Activated CD8-positive, alpha-beta memory T cell treated with anti-CD3 and anti-CD28 coated beads, Interleukin-2, amount 10 ng/mL, durations not matched to agents 7 days and 5 days (primary cell): ENCODE results near the gene USH2A. TPM values are rescaled to one million over a fixed set of nuclear protein-coding genes. Genes with fewer than 3 reads are reported as not detected.

Experiments used
- ATAC-seq: fragments of 150-1000 bp; cut with Tn5 transposase; one replicate; pipeline ENCODE4 v1.10.0; 2021; ENCODE audit warnings: moderate library complexity
- CTCF ChIA-PET: fragments of 350-600 bp; sonication (Branson Sonifier 250); formaldehyde crosslinking; loops from one replicate; lab custom pipeline; 2021; ENCODE audit warnings: antibody characterized with exemption; lab: Charles Lee
- DNase-seq: peaks from one replicate; pipeline ENCODE4 v3.0.0-alpha.2; 2020
- H3K27ac Mint-ChIP-seq: one replicate; pipeline ENCODE4 v1.8.0; 2021; ENCODE audit warnings: mild to moderate bottlenecking, mixed read lengths
- H3K27me3 Mint-ChIP-seq: one replicate; pipeline ENCODE4 v1.8.0; 2021; ENCODE audit warnings: mixed read lengths
- H3K36me3 Mint-ChIP-seq: one replicate; pipeline ENCODE4 v1.8.0; 2021; ENCODE audit warnings: mild to moderate bottlenecking, mixed read lengths
- H3K4me1 Mint-ChIP-seq: one replicate; pipeline ENCODE4 v1.8.0; 2021; ENCODE audit warnings: mixed read lengths
- H3K4me3 Mint-ChIP-seq: one replicate; pipeline ENCODE4 v1.8.0; 2021; ENCODE audit warnings: mild to moderate bottlenecking, moderate library complexity, mixed read lengths
- H3K9me3 Mint-ChIP-seq: one replicate; pipeline ENCODE4 v1.8.0; 2022; ENCODE audit warnings: low read depth, mixed read lengths
- total RNA-seq, 2 experiments: library from RNA; stranded (reverse); gene quantifications; one replicate each; pipeline ENCODE4 v1.2.3, GENCODE V29; 2021

USH2A gene
- total RNA-seq, 2 experiments from 2014 or later, result not detected

DNA sequence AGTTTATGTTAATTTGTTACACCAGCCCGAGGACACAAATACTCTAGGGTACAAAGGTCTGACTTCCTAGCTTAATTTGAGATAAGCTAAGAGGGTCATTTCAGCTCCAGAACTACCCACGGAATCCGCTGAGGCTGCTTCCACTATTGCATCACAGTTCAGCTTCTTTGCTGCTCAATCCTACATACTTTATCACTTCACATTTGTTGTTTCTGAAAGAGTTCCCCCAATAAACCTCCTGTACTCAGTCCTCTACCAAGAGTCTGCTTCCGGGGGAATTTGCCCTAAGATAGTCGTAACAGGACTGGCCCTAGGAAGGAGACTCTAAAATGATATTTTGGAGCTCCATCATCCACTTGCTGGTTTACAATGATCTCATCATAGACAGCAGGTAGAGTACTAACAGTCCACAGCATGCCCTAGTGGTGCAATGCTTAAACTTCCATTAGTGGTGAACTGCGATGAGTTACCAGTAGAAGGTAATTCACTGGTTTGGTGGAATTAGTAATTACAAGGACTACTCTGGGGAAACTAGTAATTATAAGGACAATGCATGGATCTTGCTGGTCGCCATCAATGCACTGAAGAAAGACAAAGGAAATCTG, 229.3 kb downstream of the USH2A start:
- Mint-ChIP-seq H3K27me3 (no peaks in the 10 kb centered on the region), H3K4me1 (no peaks in the 10 kb centered on the region), H3K9me3 (peaks cover 7% of the 10 kb centered on the region), H3K27ac (no peak overlapping the region), H3K4me3 (no peak overlapping the region), H3K36me3 (no peaks in the 10 kb centered on the region)
- ATAC-seq (no peak), DNase-seq (no peak)
- CTCF ChIA-PET, result no interaction called here

DNA sequence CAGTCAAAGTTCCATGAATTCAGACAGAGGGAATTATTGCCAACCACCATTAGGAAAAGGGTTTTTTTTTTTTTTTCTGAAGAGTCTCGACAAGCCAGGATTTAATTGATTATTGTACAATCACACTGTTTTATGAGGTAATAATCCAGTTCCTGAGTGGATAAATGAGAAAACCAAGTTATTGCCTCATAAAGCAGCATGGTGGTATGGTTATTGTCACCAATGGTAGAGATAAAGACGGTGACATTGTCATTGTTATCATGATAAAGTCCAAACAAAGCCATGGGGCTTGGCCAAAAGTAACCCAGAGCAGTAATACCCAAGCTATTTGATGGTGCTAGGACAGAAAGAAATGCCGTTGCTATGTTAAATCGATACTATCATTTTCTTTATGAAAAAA, 232.8 kb downstream of the USH2A start:
- Mint-ChIP-seq H3K4me1 (no peaks in the 10 kb centered on the region), H3K36me3 (no peaks in the 10 kb centered on the region), H3K27ac (no peak overlapping the region), H3K27me3 (no peaks in the 10 kb centered on the region), H3K9me3 (peaks cover 11% of the 10 kb centered on the region), H3K4me3 (no peak overlapping the region)
- CTCF ChIA-PET, result no interaction called here
- ATAC-seq (no peak), DNase-seq (no peak)

DNA sequence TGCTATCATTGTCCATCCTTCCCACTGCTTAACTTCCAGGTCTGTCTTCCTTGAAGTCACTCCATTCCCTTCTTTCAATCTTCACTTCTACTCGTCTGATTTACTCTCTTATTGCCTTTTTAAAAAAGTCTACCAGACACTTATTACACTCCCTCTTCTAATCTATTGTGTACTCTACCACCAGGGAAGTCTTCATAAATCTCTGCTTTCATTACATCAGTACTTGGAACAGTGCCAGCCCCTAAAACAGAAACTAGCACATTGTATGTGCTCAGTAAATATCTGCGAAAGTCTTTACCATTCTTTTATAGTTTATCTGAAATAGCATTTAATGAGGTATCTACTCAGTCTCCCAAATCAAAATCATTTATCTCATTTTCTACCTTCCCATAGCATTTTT, 236.4 kb downstream of the USH2A start:
- CTCF ChIA-PET, result no interaction called here
- ATAC-seq (no peak), DNase-seq (no peak)
- Mint-ChIP-seq H3K27ac (no peak overlapping the region), H3K9me3 (peaks cover 7% of the 10 kb centered on the region), H3K4me1 (no peaks in the 10 kb centered on the region), H3K27me3 (no peaks in the 10 kb centered on the region), H3K4me3 (no peak overlapping the region), H3K36me3 (no peaks in the 10 kb centered on the region)

DNA sequence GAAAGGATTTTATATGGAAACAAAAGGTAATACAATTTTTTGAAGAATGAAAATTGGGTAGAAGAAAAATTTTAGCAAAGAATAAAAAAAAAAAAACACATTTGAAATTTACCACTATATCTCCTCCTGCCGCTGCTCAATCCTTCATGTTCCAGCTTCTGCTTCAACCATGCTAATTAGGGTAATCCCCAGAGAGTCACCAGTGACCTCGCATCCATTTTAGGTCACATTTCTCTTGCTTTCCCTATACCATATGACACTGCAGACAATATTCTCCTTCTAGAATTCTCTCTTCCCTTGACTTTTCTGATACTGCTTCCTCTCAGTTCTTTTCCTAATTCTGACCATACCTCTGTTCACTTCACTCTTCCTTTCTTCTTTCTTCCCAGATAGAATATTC, 237.1 kb downstream of the USH2A start:
- Mint-ChIP-seq H3K27ac (no peak overlapping the region), H3K36me3 (no peaks in the 10 kb centered on the region), H3K27me3 (no peaks in the 10 kb centered on the region), H3K9me3 (peaks cover 7% of the 10 kb centered on the region), H3K4me3 (no peak overlapping the region), H3K4me1 (no peaks in the 10 kb centered on the region)
- DNase-seq (no peak), ATAC-seq (no peak)
- CTCF ChIA-PET, result no interaction called here

DNA sequence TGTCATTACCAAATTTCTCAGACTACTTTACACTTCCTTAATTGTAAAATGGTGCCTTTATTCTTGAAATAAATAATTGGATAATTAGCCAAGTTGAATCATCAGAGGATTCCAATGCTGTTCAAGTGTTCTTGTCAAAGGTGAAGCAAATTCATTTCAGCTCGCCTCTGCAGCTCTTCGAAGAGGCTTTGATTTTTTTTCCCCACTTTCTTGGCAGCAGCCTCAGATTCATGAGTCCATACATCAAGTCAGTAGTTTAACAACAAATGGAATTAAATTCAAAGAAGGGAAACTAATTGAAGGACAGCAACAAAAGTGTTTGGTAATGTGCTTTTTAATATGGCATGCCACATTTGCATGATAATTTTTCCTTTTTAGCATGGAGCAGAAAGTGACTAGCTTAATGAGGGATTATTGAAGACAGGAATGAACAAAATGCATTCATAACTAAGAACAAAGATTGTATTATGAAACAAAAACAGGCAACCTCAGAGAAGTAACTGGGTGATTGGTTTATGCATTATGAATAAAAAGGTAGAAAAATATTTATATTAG, 239.0 kb downstream of the USH2A start:
- Mint-ChIP-seq H3K27me3 (no peaks in the 10 kb centered on the region), H3K27ac (no peak overlapping the region), H3K9me3 (peaks cover 7% of the 10 kb centered on the region), H3K4me1 (no peaks in the 10 kb centered on the region), H3K4me3 (no peak overlapping the region), H3K36me3 (no peaks in the 10 kb centered on the region)
- ATAC-seq (no peak), DNase-seq (no peak)
- CTCF ChIA-PET, result no interaction called here

DNA sequence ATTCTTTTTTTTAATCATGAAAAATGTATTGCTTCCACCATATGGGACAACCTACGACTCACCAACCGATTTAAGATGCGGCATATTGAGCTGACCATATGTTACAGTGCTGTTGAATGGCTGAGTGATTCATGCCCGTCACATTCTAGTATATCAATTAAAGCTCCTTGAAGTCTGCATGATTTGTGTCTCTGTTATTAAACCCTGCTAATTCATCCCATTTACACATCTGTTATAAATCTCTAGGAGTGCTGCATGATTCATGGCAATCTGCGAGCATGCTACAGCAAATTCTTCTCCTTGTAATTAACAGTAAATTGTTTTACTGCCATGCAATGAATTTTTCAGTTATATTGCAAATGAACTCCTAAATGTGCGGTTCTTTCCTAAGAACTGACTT, 239.8 kb downstream of the USH2A start:
- peaks cover 7% of the 10 kb centered on the region for H3K9me3 Mint-ChIP-seq
- no peaks in the 10 kb centered on the region for H3K36me3 Mint-ChIP-seq
- DNase-seq (no peak), ATAC-seq (no peak)
- H3K4me3 Mint-ChIP-seq, result no peak overlapping the region
- H3K27ac Mint-ChIP-seq, result no peak overlapping the region
- CTCF ChIA-PET, result no interaction called here
- no peaks in the 10 kb centered on the region for H3K4me1 Mint-ChIP-seq
- H3K27me3 Mint-ChIP-seq, result no peaks in the 10 kb centered on the region

DNA sequence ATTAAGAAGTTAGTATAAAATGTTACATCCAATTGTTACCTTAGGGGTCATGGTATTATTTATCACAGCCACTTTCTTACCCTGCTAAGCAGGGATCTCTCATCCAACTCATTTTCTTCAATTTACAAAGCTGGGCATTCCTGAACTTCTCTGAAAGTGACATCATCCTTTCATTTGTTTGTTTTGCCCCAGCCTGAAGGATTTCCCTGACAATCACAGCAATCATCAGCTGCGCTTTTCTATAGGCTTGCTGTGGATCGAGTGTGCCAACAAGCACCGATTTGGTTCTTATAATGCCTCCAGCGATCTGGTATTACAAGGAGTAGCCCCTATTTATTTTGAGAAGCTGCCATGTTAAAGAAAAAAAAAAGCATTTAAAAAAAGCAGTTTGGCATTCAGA, 240.2 kb downstream of the USH2A start:
- Mint-ChIP-seq H3K4me3 (no peak overlapping the region), H3K4me1 (no peaks in the 10 kb centered on the region), H3K9me3 (peaks cover 7% of the 10 kb centered on the region), H3K27ac (no peak overlapping the region), H3K27me3 (no peaks in the 10 kb centered on the region), H3K36me3 (no peaks in the 10 kb centered on the region)
- ATAC-seq (no peak), DNase-seq (no peak)
- CTCF ChIA-PET, result no interaction called here

DNA sequence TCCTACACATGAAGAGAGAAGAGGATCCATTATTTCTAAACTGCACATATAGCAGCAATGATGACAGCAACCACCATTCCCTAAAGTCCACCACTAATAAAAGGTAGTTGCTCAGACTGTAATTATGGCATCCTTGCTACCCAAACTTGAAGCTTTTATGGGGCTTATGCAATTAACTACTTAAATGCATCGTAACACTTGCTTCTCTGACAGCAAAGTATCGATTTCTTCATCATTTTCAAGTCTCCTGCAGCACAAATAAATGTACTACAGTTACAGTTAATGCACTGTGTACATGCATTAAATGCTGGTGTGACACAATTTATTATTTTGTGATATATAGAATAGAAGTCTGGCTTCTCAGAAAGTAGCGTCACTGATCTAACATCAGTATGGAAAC, 241.7 kb downstream of the USH2A start:
- CTCF ChIA-PET, result no interaction called here
- ATAC-seq, result no peak
- H3K27ac Mint-ChIP-seq, result no peak overlapping the region
- no peak for DNase-seq
- no peak overlapping the region for H3K4me3 Mint-ChIP-seq
- no peaks in the 10 kb centered on the region for H3K4me1 Mint-ChIP-seq
- peaks cover 5% of the 10 kb centered on the region for H3K9me3 Mint-ChIP-seq
- no peaks in the 10 kb centered on the region for H3K27me3 Mint-ChIP-seq
- H3K36me3 Mint-ChIP-seq, result no peaks in the 10 kb centered on the region

DNA sequence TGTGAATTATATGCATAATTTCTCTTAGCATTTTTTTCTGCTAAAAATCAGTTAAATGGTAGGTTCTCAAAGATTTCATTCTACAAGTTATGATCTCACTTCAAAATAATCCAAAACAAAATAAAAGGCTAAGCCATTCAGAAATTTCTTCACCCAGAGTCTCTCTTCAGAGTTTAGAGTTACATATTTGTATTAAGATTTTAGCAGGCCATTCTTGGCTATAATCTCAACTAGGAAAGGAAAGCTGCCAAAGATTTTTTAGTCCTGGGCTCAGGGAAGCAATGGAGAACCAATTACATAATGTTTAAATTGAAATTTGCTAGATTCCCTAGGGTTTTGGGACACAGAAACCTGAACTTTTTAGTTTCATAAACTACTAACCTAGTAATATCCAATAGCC, 245.0 kb downstream of the USH2A start:
- no peak for ATAC-seq
- no peak for DNase-seq
- Mint-ChIP-seq H3K27ac (no peak overlapping the region), H3K4me1 (no peaks in the 10 kb centered on the region), H3K4me3 (no peak overlapping the region), H3K9me3 (peaks cover 4% of the 10 kb centered on the region), H3K36me3 (no peaks in the 10 kb centered on the region), H3K27me3 (no peaks in the 10 kb centered on the region)
- CTCF ChIA-PET, result no interaction called here

DNA sequence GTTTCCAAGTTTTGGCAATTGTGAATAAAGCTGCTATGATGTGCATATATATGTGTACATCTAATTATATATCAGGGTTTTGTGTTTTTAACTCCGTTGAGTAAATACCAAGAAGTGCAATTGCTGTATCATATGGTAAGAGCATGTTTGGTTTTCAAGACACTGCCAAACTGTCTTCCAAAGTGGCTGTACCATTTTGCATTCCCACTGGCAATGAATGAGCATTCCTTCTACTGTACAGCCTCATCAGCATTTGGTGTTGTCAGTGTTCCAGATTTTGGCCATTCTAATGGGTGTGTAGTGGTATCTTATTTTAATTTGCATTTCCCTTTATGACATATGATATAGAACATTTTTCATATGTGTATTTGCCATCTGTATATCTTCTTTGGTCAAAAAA, 246.3 kb downstream of the USH2A start:
- Mint-ChIP-seq H3K27me3 (no peaks in the 10 kb centered on the region), H3K27ac (no peak overlapping the region), H3K9me3 (peaks cover 4% of the 10 kb centered on the region), H3K36me3 (no peaks in the 10 kb centered on the region), H3K4me3 (no peak overlapping the region), H3K4me1 (no peaks in the 10 kb centered on the region)
- CTCF ChIA-PET, result no interaction called here
- ATAC-seq (no peak), DNase-seq (no peak)

DNA sequence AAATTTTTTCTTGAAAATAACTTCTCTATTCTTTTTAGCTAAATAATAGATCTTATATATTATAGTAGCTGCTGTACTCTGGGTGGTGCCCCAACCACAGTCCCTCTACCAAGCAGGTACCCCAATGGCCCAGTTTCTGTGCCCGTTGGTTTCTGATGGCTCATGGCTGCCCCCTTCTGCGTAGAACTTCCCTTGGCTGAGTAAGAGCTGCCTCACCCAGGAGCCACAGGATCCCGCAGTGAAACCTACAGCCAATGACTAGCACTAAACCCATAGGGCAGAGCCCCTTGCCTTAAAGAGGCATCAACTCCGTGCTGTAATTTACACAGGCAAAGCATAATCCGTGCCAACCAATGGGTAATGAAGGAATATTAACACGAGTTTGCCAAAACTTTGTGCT, 247.5 kb downstream of the USH2A start:
- no peaks in the 10 kb centered on the region for H3K36me3 Mint-ChIP-seq
- DNase-seq (no peak), ATAC-seq (no peak)
- no peaks in the 10 kb centered on the region for H3K4me1 Mint-ChIP-seq
- no peaks in the 10 kb centered on the region for H3K27me3 Mint-ChIP-seq
- CTCF ChIA-PET, result no interaction called here
- peaks cover 4% of the 10 kb centered on the region for H3K9me3 Mint-ChIP-seq
- H3K4me3 Mint-ChIP-seq, result no peak overlapping the region
- no peak overlapping the region for H3K27ac Mint-ChIP-seq

DNA sequence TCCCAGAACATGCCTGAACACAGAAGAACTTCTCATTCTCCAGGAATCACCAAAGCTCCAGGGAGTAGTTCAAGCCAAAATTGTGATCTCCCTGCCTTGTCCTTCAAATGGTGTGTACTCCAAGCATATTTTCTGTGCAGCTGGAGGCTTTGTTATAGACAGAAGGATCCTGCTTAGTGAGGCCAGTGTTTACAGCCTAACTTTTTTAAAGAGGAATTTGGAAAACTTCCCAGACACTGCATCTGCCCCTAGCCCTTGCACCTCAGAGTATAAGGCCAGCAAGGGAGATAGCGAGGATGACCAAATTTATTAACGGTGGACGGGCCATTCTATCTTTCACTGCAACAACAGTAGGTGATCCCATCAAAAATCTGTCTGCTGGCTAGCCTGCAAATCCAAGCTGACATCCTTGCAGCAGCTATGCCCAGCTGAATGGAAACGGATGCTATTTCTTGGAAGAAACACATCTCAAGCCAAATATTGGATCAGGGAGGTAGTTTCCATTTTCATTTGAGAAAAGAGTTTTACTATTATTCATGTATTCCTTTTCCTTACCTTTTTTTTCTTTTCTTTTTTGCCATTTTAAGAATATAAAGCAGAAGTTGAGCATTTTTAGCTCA, 249.8 kb downstream of the USH2A start:
- peaks cover 4% of the 10 kb centered on the region for H3K9me3 Mint-ChIP-seq
- H3K27ac Mint-ChIP-seq, result no peak overlapping the region
- no peaks in the 10 kb centered on the region for H3K27me3 Mint-ChIP-seq
- no peak overlapping the region for H3K4me3 Mint-ChIP-seq
- DNase-seq (no peak), ATAC-seq (no peak)
- H3K36me3 Mint-ChIP-seq, result no peaks in the 10 kb centered on the region
- H3K4me1 Mint-ChIP-seq, result no peaks in the 10 kb centered on the region
- CTCF ChIA-PET, result no interaction called here

DNA sequence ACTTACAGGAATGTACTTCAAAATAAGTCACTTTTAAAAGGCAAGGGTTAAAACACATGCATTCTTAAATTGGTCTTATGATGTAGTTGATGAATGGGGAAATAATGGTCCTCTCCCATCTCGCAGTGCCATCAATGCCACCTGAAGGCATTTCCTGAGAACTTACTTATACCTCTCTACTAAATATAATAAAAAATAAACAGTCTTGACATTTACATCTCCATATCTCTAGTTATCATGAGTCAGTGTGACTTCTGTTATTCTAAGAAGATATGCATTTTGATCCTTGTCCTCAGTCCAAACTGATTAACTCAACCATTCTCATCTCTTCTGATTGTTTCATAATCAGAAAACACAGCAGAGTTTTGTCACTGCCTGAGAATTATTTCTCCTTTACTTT, 253.9 kb downstream of the USH2A start:
- Mint-ChIP-seq H3K27me3 (no peaks in the 10 kb centered on the region), H3K4me3 (no peak overlapping the region), H3K36me3 (no peaks in the 10 kb centered on the region), H3K9me3 (peaks cover 19% of the 10 kb centered on the region), H3K4me1 (no peaks in the 10 kb centered on the region), H3K27ac (no peak overlapping the region)
- CTCF ChIA-PET, result no interaction called here
- no peak for ATAC-seq
- no peak for DNase-seq

DNA sequence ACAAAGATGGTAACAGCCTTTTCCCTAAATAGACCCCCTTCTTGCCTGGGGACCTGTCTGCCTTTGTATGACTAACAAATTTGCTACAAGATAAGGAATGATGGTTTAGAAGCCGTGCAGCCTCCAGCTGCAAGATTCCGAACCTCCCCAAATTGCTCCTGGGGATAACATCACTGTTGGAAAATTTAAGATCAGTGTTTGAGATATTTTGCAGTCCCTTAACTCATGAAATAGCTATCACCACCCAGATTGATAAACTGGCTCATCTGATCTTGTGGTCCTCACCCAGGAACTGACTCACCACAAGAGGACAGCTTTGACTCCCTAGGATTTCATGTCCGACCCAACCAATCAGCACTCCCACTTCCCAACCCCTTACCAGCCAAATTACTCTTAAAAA, 254.7 kb downstream of the USH2A start:
- ATAC-seq, result no peak
- Mint-ChIP-seq H3K36me3 (no peaks in the 10 kb centered on the region), H3K27me3 (no peaks in the 10 kb centered on the region), H3K27ac (no peak overlapping the region), H3K4me3 (no peak overlapping the region), H3K9me3 (peaks cover 21% of the 10 kb centered on the region), H3K4me1 (no peaks in the 10 kb centered on the region)
- DNase-seq, result no peak
- CTCF ChIA-PET, result no interaction called here
